Stimulated activated CD8-positive, alpha-beta memory T cell treated with anti-CD3 and anti-CD28 coated beads, Interleukin-12 subunit alpha, Interleukin-12 subunit beta, amount 100 ng/mL, for 1 hour (primary cell): ENCODE data around the gene CRB1.
"Not testable (repeated sequence)": the region's sequence is repeated elsewhere in the genome, so short reads cannot be mapped to it uniquely, and the experiment has no call there.

Experiments
- DNase-seq: peaks from one replicate; pipeline ENCODE4 v3.0.0-alpha.2; 2020; ENCODE audit warnings: low read depth

The CRB1 gene

GRCh38 chr1:197402189-197402588 is 134.1 kb downstream of the CRB1 start:
- DNase-seq, result no peak

GRCh38 chr1:197404774-197405173 is 136.7 kb downstream of the CRB1 start:
- not testable (repeated sequence) for DNase-seq

GRCh38 chr1:197405614-197406013 is 137.6 kb downstream of the CRB1 start:
- DNase-seq, result not testable (repeated sequence)

GRCh38 chr1:197413564-197413963 is 145.5 kb downstream of the CRB1 start:
- no peak for DNase-seq

- DNase-seq, result no peak
Observed at GRCh38 chr1:197415221-197415620, 147.2 kb downstream of the CRB1 start.

- DNase-seq, result no peak
Observed at GRCh38 chr1:197418693-197419092, 150.6 kb downstream of the CRB1 start.

- no peak for DNase-seq
Observed at GRCh38 chr1:197422993-197423392, 154.9 kb downstream of the CRB1 start.

GRCh38 chr1:197424380-197424779 is 156.3 kb downstream of the CRB1 start:
- no peak for DNase-seq

GRCh38 chr1:197429372-197429771 is 161.3 kb downstream of the CRB1 start:
- DNase-seq, result no peak

- no peak for DNase-seq
Observed at GRCh38 chr1:197435224-197435623, 167.2 kb downstream of the CRB1 start.

GRCh38 chr1:197437601-197438000 is 169.5 kb downstream of the CRB1 start:
- DNase-seq, result no peak

- DNase-seq, result no peak
Observed at GRCh38 chr1:197438010-197438790, 170.1 kb downstream of the CRB1 start.

GRCh38 chr1:197439708-197440280 is 171.7 kb downstream of the CRB1 start:
- DNase-seq, result no peak

- no peak for DNase-seq
Observed at GRCh38 chr1:197440715-197441114, 172.7 kb downstream of the CRB1 start.

- no peak for DNase-seq
Observed at GRCh38 chr1:197441999-197442414, 174.0 kb downstream of the CRB1 start.

GRCh38 chr1:197444755-197445154 is 176.7 kb downstream of the CRB1 start:
- DNase-seq, result no peak

- DNase-seq, result no peak
Observed at GRCh38 chr1:197448121-197448779, 180.2 kb downstream of the CRB1 start.

- DNase-seq, result no peak
Observed at GRCh38 chr1:197451381-197451780, 183.3 kb downstream of the CRB1 start.

- no peak for DNase-seq
Observed at GRCh38 chr1:197453376-197454058, 185.5 kb downstream of the CRB1 start.

GRCh38 chr1:197462539-197462938 is 194.5 kb downstream of the CRB1 start:
- no peak for DNase-seq

- DNase-seq, result no peak
Observed at GRCh38 chr1:197463142-197463541, 195.1 kb downstream of the CRB1 start.

- DNase-seq, result no peak
Observed at GRCh38 chr1:197464044-197464443, 196.0 kb downstream of the CRB1 start.
